Measurements from ENCODE around the gene XXYLT1. TPM values are rescaled to one million over a fixed set of nuclear protein-coding genes. Genes with fewer than 3 reads are reported as not detected.

Gene XXYLT1
- total and polyA plus RNA-seq, 10 of the 15 experiments (the other 5 are each of a cell fraction or from before 2014, with no cell fraction given): 1.2 to 14.2 (median 9.3) TPM

- in situ Hi-C loops (cut with MboI) (loop anchor here (5.0 to 10.0 kb wide), 3 partner anchors 111 to 924 kb away; no protein-coding TSS in a partner anchor), intact Hi-C loops (cut with micrococcal nuclease; ENCODE audit: unreplicated experiment) (loop anchor here (1.0 to 2.0 kb wide), 3 partner anchors 54 to 129 kb away; no protein-coding TSS in a partner anchor)
- H3K9ac ChIP-seq (ENCODE audit: control insufficient read depth, insufficient read depth, low read length): peak overlapping the region; percentile 73
- RAD21 ChIA-PET (ENCODE audit: unreplicated experiment): interaction anchor here (0.6 to 2.4 kb wide), 15 partner anchors 8 to 586 kb away, joined by 3 to 18 read pairs (median 4); partner anchors contain the start of genes LSG1 and PPP1R2
- H3K4me3 ChIP-seq: peak overlapping the region; percentile 48; the same call in 1 of the 2 replicates
- peak overlapping the region; percentile 67 for H3K4me2 ChIP-seq (ENCODE audit: control insufficient read depth, insufficient read depth)
- ATAC-seq (peak; percentile 1; the same call in 2 of the 3 replicates), FAIRE-seq (peak; percentile 91), DNase-seq (ENCODE audit: low read depth, low spot score) (no peak)
- H3K9me3 ChIP-seq (replicated peaks; ENCODE audit: control insufficient read depth, insufficient read depth, low read length): no peaks in the 10 kb centered on the region
- peak overlapping the region; percentile 85 for H3K27ac ChIP-seq (ENCODE audit: control insufficient read depth, insufficient read depth)
- H3K79me2 ChIP-seq (ENCODE audit: control insufficient read depth, insufficient read depth, low read length): peaks cover 15% of the 10 kb centered on the region
- CTCF ChIA-PET: interaction anchor here (0.6 to 5.2 kb wide), 12 partner anchors 11 to 587 kb away, joined by 3 to 35 read pairs (median 4); partner anchors contain the start of genes LSG1 and XXYLT1
- H3K27me3 ChIP-seq (replicated peaks in 1 of 2; ENCODE audit: control insufficient read depth in 2 of 2, insufficient read depth in 2 of 2, low read length in 1 of 2): no peaks in the 10 kb centered on the region
- 95% methylated on average over 14 of the region's 14 CpGs for WGBS (ENCODE audit: insufficient coverage, insufficient replicate concordance, low lambda C conversion rate, missing lambda C conversion rate)
- POLR2A ChIA-PET: interaction anchor here (0.5 to 1.5 kb wide), 7 partner anchors 12 to 584 kb away, joined by 3 to 6 read pairs (median 4); no protein-coding TSS in a partner anchor
- BruUV-seq (replicated peaks): no TSS peak
- no peak overlapping the region for H2AFZ ChIP-seq (ENCODE audit: control insufficient read depth, low read depth, low read length)
- SMC1A ChIA-PET (ENCODE audit: uncharacterized antibody, unreplicated experiment): interaction anchor here (0.7 to 2.9 kb wide), 15 partner anchors 50 to 587 kb away, joined by 3 to 24 read pairs (median 4); partner anchors contain the start of genes FAM43A and LSG1
- no peaks in the 10 kb centered on the region for H3K36me3 ChIP-seq (ENCODE audit: control insufficient read depth in 2 of 2, insufficient read depth in 2 of 2, low read length in 1 of 2)
- H3K4me1 ChIP-seq (ENCODE audit: control insufficient read depth, insufficient read depth, low read length): peaks cover 21% of the 10 kb centered on the region
- no peaks in the 10 kb centered on the region for H4K20me1 ChIP-seq (ENCODE audit: control insufficient read depth, insufficient read depth)
- TF ChIP-seq ZBTB4 (CRISPR knock-in tag; IDR thresholded peaks at IDR 0.05) (no peak), ATF2 (IDR thresholded peaks at IDR 0.05; ENCODE audit: low read length) (no peak), YBX1 (IDR thresholded peaks at IDR 0.05) (no peak), E4F1 (IDR thresholded peaks at IDR 0.05; ENCODE audit: borderline replicate concordance, partially characterized antibody) (no peak), SMAD1 (IDR thresholded peaks at IDR 0.05; ENCODE audit: low read depth, partially characterized antibody) (no peak), ZSCAN29 (IDR thresholded peaks at IDR 0.05) (no peak), BHLHE40 (IDR thresholded peaks at IDR 0.05; ENCODE audit: borderline replicate concordance in 1 of 2, low read depth in 2 of 2, low read length in 1 of 2) (no peak), MYB (IDR thresholded peaks at IDR 0.05; ENCODE audit: borderline replicate concordance, low read depth, low read length) (no peak), IKZF1 (conservative IDR thresholded peaks at IDR 0.05) (no peak), MTA3 (IDR thresholded peaks at IDR 0.05; ENCODE audit: borderline replicate concordance, low read length) (peak; percentile 9; the same call in 1 of the 2 replicates), MLLT1 (IDR thresholded peaks at IDR 0.05) (0 out of 2 replicates have a peak, but pooled peaks have one; percentile 11), SREBF1 (IDR thresholded peaks at IDR 0.05; ENCODE audit: low read length) (no peak), ZNF207 (IDR thresholded peaks at IDR 0.05; ENCODE audit: borderline replicate concordance) (no peak)
These were observed 12.4 kb downstream of the XXYLT1 start for GRCh38 chr3:195258449-195259153.
